Memory B cell (primary cell): Measurements from ENCODE around the gene ACY1.

Source experiments
- ATAC-seq: fragments of 150-1000 bp; cut with Tn5 transposase; 2 replicates; pipeline ENCODE4 v1.10.0; 2021; ENCODE audit warnings: low read depth, mild to moderate bottlenecking, moderate library complexity
- DNase-seq, 2 donors: peaks; one replicate each; pipeline ENCODE4 v3.0.0; 2022; ENCODE audit warnings: low spot score in 2 of 2
- H3K27ac Mint-ChIP-seq: one replicate; pipeline ENCODE4 v1.8.0; 2022; ENCODE audit warnings: mild to moderate bottlenecking, moderate library complexity, mixed read lengths
- H3K27me3 Mint-ChIP-seq: one replicate; pipeline ENCODE4 v1.8.0; 2022; ENCODE audit warnings: mixed read lengths
- H3K36me3 Mint-ChIP-seq: one replicate; pipeline ENCODE4 v1.8.0; 2022; ENCODE audit warnings: mild to moderate bottlenecking, mixed read lengths
- H3K4me1 Mint-ChIP-seq: one replicate; pipeline ENCODE4 v1.8.0; 2022; ENCODE audit warnings: mixed read lengths
- H3K4me3 Mint-ChIP-seq: one replicate; pipeline ENCODE4 v1.8.0; 2022; ENCODE audit warnings: mild to moderate bottlenecking, moderate library complexity, mixed read lengths
- H3K9me3 Mint-ChIP-seq: one replicate; pipeline ENCODE4 v1.8.0; 2022; ENCODE audit warnings: mixed read lengths

The ACY1 gene

GRCh38 chr3:51966016-51966415 lies 17.3 kb upstream of the ACY1 start:
- H3K27ac Mint-ChIP-seq, result peak overlapping the region; percentile 50
- H3K27me3 Mint-ChIP-seq, result no peaks in the 10 kb centered on the region
- peak overlapping the region; percentile 86 for H3K4me3 Mint-ChIP-seq
- no peak for ATAC-seq
- DNase-seq, result no peak
- H3K9me3 Mint-ChIP-seq, result no peaks in the 10 kb centered on the region
- H3K4me1 Mint-ChIP-seq, result peaks cover 22% of the 10 kb centered on the region
- H3K36me3 Mint-ChIP-seq, result no peaks in the 10 kb centered on the region

DNA sequence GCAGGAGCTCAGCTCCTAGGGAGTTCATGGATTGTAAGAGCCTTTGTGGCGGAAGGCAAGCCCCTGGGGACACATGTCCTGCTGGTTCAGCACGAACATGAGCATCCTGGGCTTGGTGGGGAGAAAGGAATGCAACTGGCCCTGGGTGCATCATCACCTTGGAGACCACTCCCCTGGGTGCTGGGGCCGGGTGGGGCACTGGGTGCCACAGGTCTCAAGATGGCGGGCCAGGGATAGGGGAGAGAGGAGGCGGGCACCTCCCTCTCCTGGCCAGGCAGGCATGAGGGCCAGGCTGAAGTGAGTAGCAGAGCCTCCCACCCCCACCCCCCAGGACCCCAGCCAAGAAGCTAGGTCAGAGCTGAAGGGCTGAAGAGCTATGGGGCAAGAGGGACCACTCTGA lies 16.8 kb upstream of the ACY1 start:
- no peak for DNase-seq
- ATAC-seq, result no peak
- no peaks in the 10 kb centered on the region for H3K36me3 Mint-ChIP-seq
- H3K9me3 Mint-ChIP-seq, result no peaks in the 10 kb centered on the region
- no peaks in the 10 kb centered on the region for H3K27me3 Mint-ChIP-seq
- H3K4me1 Mint-ChIP-seq, result peaks cover 22% of the 10 kb centered on the region
- peak overlapping the region; percentile 50 for H3K27ac Mint-ChIP-seq
- peak overlapping the region; percentile 86 for H3K4me3 Mint-ChIP-seq

GRCh38 chr3:51966922-51967383 lies 16.4 kb upstream of the ACY1 start:
- peak overlapping the region; percentile 50 for H3K27ac Mint-ChIP-seq

DNA sequence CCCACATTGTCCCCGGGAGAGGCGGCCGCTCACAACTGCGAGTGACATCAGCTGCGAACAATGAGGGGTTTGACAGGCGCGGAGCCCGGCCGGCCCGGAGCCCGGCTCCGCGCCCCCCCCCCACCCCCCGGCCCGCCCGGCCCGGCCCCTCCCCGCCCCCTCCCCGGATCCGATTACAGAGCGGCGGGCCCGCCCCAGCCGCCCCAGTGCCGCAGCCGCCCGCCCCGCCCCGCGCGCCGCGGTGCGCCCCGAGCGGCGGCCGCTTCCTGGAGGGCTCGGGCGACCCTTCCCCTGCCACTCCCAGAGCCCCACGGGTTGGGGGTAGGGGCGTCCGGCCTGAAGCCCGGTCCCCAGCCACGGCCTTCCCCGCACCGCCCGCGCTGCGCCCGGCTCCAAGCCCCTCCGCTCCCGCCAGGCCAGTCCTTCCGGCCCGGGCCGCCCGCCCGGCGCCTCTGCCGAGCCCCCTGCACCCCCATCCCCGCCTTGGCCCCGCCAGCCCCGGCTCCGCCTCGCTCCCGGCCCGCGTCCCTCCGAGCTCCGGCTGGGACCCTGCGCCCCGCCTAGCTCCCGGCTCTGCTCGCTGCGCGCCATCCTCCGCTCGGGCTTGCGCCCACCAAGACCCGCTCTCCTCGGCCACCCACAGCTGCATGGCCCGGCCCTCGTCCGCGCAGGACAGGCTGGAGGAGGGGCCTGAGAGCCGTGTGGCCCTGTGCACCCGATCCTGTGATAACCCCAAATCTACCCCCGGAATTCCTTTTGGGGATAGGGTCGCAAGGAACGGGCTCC lies 15.8 kb upstream of the ACY1 start, which contains the start of gene PCBP4:
Gene PCBP4 (minus strand): TSS at position 71 of the 786 bp plus-strand sequence. CDS start 6,214 bp downstream, outside the sequence.
- Mint-ChIP-seq H3K4me1 (peaks cover 22% of the 10 kb centered on the region), H3K36me3 (no peaks in the 10 kb centered on the region), H3K9me3 (no peaks in the 10 kb centered on the region), H3K4me3 (peak within 1 kb of the TSS; percentile 96), H3K27me3 (no peaks in the 10 kb centered on the region), H3K27ac (peak within 1 kb of the TSS; percentile 83)
- peak in 1 of 2 donors; percentile 38 for DNase-seq
- peak; percentile 77 for ATAC-seq

More at GRCh38 chr3:51966922-51967383, 16.4 kb upstream of the ACY1 start:
- H3K36me3 Mint-ChIP-seq, result no peaks in the 10 kb centered on the region
- peaks cover 22% of the 10 kb centered on the region for H3K4me1 Mint-ChIP-seq
- peak; percentile 79 for ATAC-seq
- H3K4me3 Mint-ChIP-seq, result peak overlapping the region; percentile 86
- peak in 1 of 2 donors; percentile 44 for DNase-seq
- no peaks in the 10 kb centered on the region for H3K27me3 Mint-ChIP-seq
- H3K9me3 Mint-ChIP-seq, result no peaks in the 10 kb centered on the region

DNA sequence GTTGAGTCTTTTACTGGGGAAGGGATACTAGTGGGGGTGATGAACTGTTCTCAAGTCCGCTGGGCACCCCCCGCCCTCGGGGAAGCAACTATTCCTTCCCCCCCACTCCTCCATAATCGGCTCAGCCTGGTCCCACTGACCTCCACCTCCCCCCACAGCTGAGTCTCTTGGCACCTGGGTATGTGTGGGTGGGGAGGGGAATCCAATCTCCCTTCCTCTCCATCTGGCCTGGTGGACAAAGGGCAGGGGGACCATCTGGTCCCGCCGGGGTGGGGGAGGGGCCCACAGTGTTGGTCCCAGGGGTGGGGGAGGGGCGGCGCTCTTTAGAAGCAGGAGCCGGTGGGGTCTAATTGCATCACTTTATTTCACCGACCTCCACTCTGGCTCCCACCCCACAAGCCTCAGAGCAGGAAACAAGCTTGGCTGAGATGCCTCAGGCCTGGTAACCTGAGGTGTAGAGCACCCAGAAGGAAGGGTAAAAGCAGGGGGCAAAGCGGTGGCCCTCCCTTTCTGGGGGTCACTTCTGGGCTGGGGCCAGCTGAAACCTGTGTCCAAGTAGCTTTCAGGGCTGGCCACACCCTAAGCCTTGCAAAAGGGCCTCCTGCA lies 15.1 kb upstream of the ACY1 start:
- Mint-ChIP-seq H3K36me3 (no peaks in the 10 kb centered on the region), H3K27ac (peak overlapping the region; percentile 83)
- ATAC-seq, result no peak

GRCh38 chr3:51968883-51969678 lies 14.3 kb upstream of the ACY1 start:
- Mint-ChIP-seq H3K4me1 (peaks cover 23% of the 10 kb centered on the region), H3K36me3 (no peaks in the 10 kb centered on the region), H3K27ac (no peak overlapping the region), H3K4me3 (peak overlapping the region; percentile 32), H3K27me3 (no peaks in the 10 kb centered on the region), H3K9me3 (no peaks in the 10 kb centered on the region)
- DNase-seq (no peak), ATAC-seq (no peak)

More for the DNA sequence above, 15.1 kb upstream of the ACY1 start:
- H3K27me3 Mint-ChIP-seq, result no peaks in the 10 kb centered on the region
- H3K4me1 Mint-ChIP-seq, result peaks cover 22% of the 10 kb centered on the region
- H3K4me3 Mint-ChIP-seq, result peak overlapping the region; percentile 96
- H3K9me3 Mint-ChIP-seq, result no peaks in the 10 kb centered on the region
- DNase-seq, result no peak

- Mint-ChIP-seq H3K9me3 (no peaks in the 10 kb centered on the region), H3K27ac (no peak overlapping the region), H3K27me3 (no peaks in the 10 kb centered on the region), H3K4me3 (no peak overlapping the region), H3K36me3 (no peaks in the 10 kb centered on the region), H3K4me1 (peaks cover 27% of the 10 kb centered on the region)
- DNase-seq, result no peak
- ATAC-seq, result no peak
Observed at GRCh38 chr3:51969841-51970240, 13.5 kb upstream of the ACY1 start.

- H3K9me3 Mint-ChIP-seq, result no peaks in the 10 kb centered on the region
- H3K4me1 Mint-ChIP-seq, result peaks cover 26% of the 10 kb centered on the region
- ATAC-seq, result no peak
- no peak for DNase-seq
- H3K4me3 Mint-ChIP-seq, result no peak overlapping the region
- H3K27me3 Mint-ChIP-seq, result no peaks in the 10 kb centered on the region
- no peak overlapping the region for H3K27ac Mint-ChIP-seq
- H3K36me3 Mint-ChIP-seq, result no peaks in the 10 kb centered on the region
Observed at GRCh38 chr3:51970606-51971300, 12.6 kb upstream of the ACY1 start.

- Mint-ChIP-seq H3K27me3 (no peaks in the 10 kb centered on the region), H3K4me3 (peak overlapping the region; percentile 55), H3K36me3 (no peaks in the 10 kb centered on the region), H3K4me1 (peaks cover 25% of the 10 kb centered on the region), H3K27ac (no peak overlapping the region), H3K9me3 (no peaks in the 10 kb centered on the region)
- DNase-seq (no peak), ATAC-seq (no peak)
Observed at GRCh38 chr3:51971350-51971749, 12.0 kb upstream of the ACY1 start.

DNA sequence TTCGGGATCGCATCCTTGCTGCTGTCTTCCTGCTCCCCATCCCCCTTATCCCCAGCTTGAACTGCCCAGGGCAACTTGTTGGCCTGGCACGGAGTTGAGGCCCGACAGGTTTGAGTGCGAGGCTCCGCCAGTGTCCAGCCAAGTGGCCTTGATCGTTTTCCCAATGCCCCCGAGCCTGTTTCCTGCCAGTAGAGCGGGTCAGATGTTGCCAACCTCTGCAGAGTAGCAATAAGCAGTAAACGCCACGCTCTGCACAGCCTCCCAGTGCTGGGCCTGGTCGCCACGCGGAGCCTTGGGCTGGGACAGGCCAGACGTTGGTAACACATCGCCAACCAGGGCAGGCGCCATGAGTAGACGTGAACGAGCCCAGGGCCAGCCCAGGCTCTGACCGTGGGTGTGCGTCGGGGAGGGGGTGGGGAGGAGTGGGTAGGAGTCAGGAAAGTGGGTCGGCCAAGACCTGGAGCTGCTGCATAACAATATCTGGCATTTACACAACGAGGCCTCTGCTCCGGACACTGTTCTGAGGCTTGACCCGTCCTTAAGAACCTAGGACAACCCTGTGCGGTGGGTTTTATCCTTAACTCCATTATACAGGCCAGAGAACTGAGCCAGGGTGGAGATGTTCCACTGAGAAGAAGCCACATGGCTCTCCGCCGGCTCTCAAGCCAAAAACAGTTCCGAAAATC lies 8.9 kb upstream of the ACY1 start:
- no peak for DNase-seq
- peak; percentile 14 for ATAC-seq
- no peaks in the 10 kb centered on the region for H3K9me3 Mint-ChIP-seq
- peak overlapping the region; percentile 75 for H3K27ac Mint-ChIP-seq
- peaks cover 19% of the 10 kb centered on the region for H3K4me1 Mint-ChIP-seq
- H3K36me3 Mint-ChIP-seq, result no peaks in the 10 kb centered on the region
- no peaks in the 10 kb centered on the region for H3K27me3 Mint-ChIP-seq
- H3K4me3 Mint-ChIP-seq, result peak overlapping the region; percentile 100

DNA sequence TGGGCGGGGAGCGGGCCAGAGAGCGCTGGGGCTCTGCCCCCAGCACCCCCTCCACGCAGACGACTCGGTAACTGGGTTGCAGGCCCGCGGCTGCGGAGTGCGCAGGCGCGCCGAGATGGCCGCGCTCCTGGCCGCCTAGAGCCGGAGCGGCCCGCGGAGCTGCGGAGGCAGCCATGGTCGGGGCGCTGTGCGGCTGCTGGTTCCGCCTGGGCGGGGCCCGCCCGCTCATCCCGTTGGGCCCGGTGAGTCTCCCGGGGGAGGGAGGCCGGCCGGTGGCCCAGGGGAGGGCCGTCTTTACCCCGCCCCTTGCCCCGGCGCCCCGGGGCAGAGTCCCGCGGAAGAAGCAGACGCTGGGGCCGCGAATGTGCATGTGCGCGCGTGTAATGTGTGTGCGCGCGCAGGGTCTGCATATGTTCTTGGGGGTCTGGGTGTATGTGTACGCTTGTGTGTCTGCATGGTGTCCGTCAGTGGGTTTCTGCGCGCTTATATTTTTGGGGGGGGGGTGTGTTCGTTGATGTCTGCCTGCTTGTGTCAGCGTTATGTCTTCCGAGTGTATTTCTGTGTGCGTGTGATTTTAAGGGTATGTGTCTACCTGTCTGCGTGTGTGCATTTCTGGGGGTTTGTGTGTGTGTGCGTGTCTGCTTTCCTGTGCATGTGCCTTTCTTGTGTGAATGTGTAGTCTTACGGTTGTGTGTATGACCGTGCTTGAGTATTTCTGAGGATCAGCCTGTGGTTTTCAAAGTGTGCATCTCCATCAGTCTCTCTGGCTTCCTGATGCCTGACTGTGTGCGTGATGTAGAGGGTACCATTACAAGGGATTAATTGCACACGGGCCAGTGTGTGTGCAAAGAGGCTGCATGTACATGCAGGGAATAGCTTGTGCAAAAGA lies 8.1 kb upstream of the ACY1 start, which contains the start of gene ABHD14A:
Gene ABHD14A (plus strand): TSS at position 102 of the 889 bp plus-strand sequence. CDS start 72 bp downstream, at position 174.
- Mint-ChIP-seq H3K9me3 (no peaks in the 10 kb centered on the region), H3K27me3 (no peaks in the 10 kb centered on the region), H3K36me3 (no peaks in the 10 kb centered on the region), H3K27ac (peak within 1 kb of the TSS; percentile 92), H3K4me1 (peaks cover 19% of the 10 kb centered on the region), H3K4me3 (peak within 1 kb of the TSS; percentile 100)
- peak; percentile 68 to 70 for DNase-seq
- ATAC-seq, result peak; percentile 79

- Mint-ChIP-seq H3K27ac (peak overlapping the region; percentile 92), H3K4me3 (peak overlapping the region; percentile 100), H3K36me3 (no peaks in the 10 kb centered on the region), H3K4me1 (peaks cover 19% of the 10 kb centered on the region), H3K27me3 (no peaks in the 10 kb centered on the region), H3K9me3 (no peaks in the 10 kb centered on the region)
- DNase-seq, result peak; percentile 31 to 42
- ATAC-seq, result no peak
Observed at GRCh38 chr3:51975852-51976549, 7.3 kb upstream of the ACY1 start.
